Prostate gland (tissue), 2 donors: ENCODE results near the gene PLXNB1.

ENCODE experiments used
- CTCF ChIP-seq, 4 experiments: fragments of 200-600 bp in 2 of 4; fragments of 450-650 bp in 2 of 4; sonication (generic) in 2 of 4; IDR thresholded peaks; 1 replicate in 3 of 4; 2 replicates in 1 of 4; pipeline ENCODE4 v1.5.1; 2016 to 2019; ENCODE audit warnings: antibody characterized with exemption in 4 of 4, mild to moderate bottlenecking in 2 of 4, moderate library complexity in 2 of 4
- POLR2A ChIP-seq: fragments of 450-650 bp; IDR thresholded peaks from one replicate; pipeline ENCODE4 v1.6.1; 2016; ENCODE audit warnings: antibody characterized with exemption, mild to moderate bottlenecking

GRCh38 chr3:48434591-48435222 lies 4.8 kb upstream of the PLXNB1 start:
- TF ChIP-seq CTCF (IDR thresholded peaks at IDR 0.05) (no peak), POLR2A (no peak)
